HG03439 (cell line): ENCODE results near the gene ANO9.

Experiments used
- ATAC-seq: cut with Tn5 transposase; IDR thresholded peaks from one replicate; pipeline ENCODE4 v1.9.1; 2021; ENCODE audit warnings: mild to moderate bottlenecking, moderate library complexity; ENCODE audit not compliant: unreplicated experiment

Gene ANO9

DNA sequence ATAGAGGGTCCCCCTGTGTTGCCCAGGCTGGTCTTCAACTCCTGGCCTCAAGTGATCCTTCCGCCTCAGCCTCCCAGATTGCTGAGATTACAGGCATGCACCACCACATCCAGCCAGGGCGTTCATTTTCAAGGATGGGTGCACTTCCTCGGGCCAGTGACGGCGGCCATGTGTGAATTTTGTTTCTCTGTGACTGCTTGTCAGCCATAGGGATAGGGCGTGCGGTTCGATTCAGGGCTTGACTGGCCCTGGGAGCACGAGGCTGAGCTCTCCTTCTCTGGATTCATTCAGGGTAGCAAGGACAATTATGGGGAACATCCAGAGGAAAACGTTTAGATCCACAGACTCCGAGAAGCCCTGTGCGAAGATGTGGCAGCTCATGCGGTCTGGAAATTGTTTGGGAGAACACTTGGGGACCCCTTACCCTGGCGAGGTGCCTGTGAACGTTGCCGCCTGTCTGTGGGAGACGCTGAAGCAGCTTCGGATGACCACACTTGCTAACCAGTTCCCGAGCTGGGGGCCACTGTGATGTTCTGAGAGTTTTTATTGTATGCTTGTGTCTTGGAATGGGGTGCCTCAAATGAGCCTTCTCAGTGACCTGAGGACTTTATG is 11.2 kb upstream of the ANO9 start:
- ATAC-seq = no peak

DNA sequence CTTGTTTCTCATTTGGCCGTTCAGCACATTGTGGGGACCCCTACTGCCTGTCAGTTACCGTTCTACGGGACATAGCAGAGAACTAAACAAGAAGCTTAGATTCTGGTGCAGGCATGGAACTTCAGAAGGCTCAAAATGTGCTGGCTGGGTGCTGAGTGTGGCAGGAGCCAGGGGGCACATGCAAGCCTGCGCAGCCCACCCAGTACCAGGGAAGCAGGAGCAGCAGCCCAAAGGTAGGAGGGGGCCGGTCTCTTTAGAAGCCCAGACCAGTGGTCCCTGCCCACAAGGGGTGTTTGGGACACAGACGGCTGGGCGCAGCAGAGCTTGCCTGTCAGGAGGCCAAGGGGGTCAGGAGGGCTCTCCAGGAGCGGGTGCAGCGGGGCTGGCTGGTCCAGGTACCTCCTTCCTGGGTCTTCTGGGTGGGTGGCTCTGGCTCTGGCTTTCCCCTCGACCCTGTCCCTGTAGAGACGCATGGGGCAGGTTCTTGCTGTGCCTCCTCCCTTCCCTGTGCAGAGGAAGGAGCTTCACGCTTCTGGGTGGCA is 10.5 kb upstream of the ANO9 start:
- no peak for ATAC-seq

DNA sequence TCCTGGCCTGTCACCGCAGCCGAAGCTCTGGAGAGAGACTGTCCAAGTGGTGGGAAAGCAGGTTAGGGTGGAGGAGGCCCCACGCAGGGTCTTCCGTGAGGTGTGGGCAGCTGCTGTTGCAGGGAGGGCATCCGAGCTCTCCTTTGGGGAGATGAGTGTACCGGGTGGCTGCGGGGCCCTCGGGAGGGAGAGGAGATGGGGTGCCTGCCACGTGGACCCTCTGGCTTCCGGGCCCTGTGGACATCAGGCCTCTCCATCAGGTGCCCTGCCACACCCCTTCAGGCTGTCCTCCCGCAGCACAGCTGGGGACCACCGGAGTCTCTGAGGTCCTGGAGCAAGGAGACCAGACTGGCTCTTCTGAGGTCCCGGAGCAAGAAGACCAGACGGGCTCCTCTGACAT is 9.9 kb upstream of the ANO9 start:
- no peak for ATAC-seq

DNA sequence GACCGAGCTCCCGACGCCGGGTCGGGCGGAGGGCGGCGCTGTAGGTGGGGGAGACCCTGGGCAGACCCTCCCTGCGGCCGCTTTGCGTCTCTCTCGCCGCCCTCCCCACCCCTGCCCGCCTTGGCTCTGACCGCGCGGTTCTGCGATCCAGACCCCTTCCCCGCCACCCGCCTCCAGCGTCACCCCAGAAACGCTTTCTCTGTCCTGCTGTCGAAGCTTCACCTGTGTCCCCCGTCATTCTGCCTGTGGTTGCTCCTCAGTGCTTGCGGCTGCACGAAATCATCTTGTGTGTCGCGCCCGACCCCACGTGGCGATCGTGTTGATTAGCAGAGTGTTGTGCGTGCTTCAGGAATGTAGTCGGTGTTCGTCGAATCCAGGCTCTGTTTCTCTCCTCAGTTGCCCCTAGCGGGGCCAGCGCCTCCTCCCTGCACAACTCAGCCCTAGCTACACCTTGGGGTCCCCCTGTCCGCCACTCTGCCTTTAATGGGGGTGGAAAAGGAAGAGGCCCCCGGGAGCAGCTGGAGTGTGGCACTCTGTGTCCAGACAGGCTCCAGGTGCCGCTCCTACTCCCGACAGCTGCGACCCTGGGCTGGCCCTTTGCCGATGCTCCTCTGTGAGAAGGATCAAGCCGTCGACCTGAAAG is 9.1 kb upstream of the ANO9 start:
- peak; percentile 13 for ATAC-seq

DNA sequence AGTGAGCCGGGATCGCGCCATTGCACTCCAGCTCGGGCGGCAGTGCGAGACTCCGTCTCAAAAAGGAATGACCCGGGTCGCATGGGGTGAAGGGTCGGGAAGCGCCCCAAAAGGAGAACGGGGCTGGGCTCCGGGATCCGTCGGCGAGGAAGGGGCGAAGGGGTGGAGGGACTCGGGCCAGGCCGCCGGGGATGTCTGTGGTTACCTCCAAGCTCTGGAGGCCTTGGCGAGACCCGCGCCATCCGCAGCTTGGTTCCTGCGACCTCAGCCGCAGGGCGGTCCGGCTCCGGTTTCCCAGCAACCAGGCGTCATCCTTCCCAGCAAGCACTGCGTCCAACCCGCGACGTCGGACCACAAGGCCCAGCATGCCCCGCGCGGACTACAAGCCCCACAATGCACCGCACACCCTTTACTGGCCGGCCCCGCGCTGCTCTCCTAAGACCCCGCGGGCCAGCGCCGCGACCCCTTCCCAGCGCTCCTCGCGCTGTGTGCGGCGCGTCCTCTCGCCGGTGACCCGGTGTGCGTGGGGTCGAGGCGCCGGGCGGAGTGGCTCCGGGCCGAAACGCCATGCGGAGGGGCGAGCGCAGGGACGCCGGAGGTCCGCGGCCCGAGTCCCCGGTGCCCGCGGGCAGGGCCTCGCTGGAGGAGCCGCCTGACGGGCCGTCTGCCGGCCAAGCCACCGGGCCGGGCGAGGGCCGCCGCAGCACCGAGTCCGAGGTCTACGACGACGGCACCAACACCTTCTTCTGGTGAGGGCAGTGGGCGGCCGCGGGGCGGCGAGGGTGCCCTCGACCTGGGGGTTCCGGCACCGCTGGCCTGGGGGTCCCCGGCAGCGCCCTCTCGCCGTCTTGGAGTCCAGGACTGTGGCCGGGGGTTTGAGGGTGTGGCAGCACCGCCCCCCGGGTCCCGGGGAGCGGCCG is 8.3 kb upstream of the ANO9 start, which contains the start of gene PTDSS2:
PTDSS2 (plus strand) TSS at position 391 of the 920 bp plus-strand sequence; CDS start at position 568, 177 bp downstream.
- ATAC-seq = peak; percentile 82

DNA sequence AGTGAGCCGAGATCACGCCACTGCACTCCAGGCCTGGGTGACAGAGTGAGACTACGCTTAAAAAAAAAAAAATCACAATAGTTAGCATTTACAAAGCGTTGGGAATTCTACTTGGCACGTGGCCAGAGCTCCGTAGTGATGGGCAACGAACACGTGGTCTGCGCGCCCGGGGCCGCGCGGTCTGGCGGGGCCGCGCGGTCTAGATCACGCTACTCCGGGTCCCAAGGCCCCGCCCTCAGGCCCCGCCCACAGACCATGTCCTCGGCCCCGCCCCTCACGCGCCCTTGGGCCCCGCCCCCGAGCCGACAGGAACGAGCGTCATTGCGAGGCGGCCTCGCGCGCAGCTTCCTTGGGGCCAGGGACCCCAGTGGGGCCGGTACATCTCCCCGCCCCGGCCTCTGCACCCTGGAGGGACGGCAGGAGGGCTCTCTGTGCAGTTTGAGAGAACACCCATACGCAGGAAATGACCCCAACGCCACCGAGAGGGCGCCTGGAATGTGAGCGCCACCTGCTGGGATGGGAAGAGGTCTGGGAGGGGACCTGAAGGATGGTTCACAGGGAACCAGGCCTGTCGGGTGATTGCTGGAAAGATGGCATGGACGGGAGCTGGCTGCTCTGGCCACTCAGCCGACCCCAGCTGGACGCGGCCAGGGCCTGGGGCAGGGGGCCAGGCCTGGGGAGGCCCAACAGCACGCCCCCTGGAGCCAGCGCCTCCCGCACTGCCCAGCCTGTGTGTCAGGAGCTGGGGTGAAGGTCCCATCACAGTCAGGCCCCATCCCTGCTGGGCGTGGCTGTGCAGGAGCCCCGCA is 6.3 kb upstream of the ANO9 start:
- peak; percentile 42 for ATAC-seq

DNA sequence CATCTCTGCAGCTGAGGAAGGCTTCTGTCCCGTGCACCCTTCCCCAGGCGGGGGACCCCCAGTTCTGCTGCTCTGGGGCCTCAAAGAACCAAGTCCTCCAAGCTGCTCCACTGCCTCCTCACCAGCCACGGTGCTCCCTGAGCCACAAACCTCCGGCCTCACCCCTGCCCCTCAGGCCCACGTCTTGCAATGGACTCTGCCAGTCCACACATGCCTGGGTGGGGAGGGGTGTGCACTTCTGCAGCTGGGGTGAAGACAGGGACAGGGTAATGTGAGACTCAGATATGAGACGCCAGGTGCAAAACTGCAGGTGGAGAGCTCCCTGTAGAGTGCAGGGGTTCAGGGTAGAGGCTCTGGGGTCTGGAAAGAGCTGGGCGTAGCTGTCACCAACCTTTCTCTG is 5.1 kb upstream of the ANO9 start:
- ATAC-seq = no peak

DNA sequence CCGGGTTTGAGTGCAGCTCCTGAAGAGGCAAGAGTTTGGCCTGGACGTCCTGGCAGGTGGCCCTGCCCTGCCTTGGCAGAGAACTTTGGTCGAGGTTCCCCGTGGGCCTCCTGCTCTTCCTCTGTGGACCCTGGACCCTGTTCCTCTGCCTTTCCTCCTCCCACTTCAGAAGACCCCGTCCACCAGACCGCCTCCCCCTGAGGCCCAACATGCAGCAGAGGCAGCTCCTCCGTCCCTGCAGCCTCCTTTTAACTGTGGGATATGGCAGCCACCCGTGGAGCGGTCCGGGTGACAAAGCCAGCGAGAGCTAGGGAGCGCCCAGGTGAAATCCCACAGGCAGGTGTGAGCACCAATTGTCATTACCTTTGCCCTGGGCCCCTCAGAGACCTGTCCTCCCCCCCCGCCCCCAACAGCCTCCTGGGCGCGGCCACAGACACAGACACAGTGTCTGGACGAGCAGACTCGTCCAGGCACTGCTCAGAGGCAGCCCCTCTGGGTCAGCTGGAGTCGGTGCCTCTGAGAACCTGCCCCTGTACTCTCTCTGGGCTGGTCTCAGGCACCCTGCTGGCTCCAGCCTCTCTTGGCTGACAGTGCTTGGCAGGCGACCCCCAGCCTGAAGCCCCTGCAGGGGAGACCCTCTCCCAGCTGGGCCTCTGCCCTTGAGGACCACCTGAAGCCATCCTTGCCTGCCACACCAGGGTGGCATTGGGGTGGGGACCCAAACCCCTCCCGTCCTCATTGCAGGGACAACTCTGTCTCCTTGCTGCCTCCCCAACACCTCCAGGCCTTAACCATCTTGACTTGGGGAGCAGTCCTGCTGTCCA is 4.2 kb upstream of the ANO9 start:
- no peak for ATAC-seq

DNA sequence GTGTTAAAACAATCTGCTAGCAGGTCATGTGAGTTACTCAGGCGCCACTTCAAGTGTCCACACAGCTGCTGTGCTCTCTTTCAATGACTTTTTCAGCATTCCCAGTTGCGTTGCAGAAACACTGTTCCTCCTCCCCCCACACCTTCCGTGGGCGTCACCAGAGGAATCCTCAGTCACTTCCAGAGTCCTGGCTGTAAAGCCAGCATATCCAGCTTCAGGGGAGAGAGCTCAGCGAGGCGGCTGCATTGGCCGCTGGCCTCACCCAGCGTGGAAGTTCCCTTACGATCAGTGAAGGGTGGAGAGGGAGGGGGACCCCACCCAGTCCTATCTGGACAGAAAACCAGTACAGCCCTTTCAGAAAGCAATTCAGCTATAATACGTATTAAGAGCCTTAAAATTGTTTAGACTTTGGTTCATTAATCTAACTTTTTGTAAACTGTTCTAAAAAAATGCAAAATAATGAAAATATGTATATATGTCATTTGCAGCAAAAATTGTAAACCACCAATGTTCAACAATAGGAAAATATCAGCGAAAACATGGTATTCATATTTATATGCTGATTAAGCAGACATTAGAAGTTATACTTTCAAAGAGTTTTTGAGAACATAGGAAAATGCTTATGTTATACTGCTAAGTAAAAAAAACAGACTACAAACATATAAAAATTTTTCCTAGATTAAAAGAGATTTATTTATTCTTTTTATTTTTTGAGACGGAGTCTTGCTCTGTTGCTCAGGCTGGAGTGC is 2.8 kb upstream of the ANO9 start:
- no peak for ATAC-seq

DNA sequence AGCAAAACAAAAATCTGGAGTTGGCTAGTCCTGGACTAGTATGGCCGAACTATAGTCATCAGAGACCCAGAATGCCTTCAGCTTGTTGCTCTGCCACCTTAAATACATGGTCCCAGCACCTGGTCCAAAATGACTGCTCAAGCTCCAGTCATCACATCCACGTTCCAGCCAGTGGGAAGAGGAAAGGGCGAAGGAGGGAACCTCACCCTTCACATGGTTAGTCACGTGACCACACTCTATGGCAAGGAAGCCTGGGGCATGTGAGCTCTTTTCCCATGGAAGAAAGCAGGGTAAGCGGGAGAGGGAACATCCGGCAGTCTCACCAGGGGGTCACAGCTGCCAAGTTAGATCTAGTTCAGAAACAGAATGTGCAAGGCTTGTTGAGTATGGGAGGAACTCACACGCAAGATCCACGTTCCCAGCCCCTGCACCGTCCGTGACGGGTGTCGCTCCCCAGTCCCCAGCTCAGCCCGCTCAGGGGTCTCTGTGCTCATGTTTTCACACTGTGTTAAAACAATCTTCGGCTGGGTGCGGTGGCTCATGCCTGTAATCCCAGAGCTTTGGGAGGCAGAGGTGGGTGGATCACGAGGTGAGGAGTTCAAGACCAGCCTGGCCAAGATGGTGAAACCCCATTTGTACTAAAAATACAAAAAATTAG is 1.9 kb upstream of the ANO9 start:
- ATAC-seq = no peak

DNA sequence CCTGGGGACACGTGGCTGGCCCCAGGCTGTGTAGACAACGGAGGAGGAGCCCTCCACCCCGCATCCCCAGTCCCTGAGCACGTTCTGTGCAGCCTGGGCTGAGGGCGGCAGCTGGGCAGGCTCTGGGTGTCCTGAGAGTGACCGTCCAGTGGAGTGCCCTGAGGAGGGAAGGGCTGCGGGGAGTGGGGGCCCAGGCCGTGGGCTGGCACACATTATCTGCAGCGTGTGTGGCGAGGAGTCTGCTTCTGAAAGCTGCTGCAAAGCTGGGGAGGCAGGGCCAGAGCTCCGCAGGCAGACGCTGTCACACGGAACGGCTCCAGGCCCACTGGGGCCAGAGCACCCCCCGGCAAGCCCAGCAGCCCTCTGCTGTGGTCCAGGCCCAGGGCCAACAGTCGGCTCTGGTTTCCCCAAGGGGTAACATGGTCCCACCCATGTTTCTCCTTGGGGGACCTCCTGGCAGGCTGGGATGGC is 835 bp upstream of the ANO9 start:
- ATAC-seq = no peak

DNA sequence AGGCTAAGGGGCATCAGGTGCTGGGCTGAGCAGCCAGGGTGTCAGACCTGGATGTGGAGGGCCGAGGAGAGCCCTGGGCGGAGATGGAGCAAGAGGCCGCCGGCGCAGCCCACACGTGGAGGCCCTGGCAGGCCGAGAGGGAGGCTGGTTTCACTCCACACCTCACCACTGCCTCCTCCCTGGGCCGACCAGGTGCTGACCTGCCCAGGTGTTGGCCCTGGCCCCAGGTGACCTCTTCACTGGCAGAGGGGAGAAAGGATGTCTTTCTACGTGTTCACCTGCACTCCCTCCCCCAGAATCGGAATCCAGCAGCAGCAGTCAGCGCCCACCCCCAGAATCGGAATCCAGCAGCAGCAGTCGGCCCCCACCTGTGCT is 781 bp downstream of the ANO9 start:
- ATAC-seq = no peak

DNA sequence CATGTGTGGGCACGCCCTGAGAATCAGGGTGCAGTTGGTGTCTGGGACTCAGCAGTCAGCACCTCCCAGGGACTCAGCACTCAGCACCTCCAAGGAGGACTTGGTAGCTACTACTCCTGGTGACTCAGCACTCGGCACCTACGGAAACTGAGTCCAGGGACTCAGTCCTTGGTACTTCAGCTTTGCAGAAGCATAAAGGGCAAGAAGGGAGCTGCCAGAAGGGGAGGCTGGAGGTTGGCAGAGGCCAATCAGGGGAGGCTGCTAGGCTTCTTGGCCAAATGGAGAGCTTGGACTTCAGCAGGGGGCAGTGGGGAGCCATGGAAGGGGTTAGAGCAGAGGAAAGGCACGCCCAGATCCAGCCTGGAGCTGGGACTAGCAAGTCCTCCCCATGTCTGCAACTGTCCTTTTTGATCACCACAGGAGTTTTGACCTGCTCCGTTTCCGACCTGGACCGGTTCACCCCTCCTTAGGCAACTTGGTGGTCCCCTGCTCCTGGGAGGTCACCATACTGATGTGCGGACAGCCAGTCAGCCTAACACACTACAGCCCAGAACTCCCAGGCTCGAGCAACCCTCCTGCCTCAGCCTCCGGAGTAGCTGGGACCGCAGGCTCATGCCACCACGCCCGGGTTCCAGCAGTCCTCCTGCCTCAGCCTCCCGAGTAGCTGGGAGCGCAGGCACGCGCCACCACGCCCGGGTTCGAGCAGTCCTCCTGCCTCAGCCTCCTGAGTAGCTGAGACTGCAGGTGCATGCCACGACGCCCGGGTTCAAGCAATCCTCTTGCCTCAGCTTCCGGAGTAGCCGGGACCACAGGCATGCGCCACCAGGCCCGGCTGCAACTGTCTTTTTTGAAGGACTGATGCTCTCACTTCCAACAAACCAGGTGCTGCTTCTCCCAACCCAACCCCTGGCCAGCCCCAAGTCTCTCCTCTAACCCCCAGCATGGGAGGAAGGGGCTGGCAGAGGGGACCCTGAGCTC is 1.5 kb downstream of the ANO9 start:
- no peak for ATAC-seq

DNA sequence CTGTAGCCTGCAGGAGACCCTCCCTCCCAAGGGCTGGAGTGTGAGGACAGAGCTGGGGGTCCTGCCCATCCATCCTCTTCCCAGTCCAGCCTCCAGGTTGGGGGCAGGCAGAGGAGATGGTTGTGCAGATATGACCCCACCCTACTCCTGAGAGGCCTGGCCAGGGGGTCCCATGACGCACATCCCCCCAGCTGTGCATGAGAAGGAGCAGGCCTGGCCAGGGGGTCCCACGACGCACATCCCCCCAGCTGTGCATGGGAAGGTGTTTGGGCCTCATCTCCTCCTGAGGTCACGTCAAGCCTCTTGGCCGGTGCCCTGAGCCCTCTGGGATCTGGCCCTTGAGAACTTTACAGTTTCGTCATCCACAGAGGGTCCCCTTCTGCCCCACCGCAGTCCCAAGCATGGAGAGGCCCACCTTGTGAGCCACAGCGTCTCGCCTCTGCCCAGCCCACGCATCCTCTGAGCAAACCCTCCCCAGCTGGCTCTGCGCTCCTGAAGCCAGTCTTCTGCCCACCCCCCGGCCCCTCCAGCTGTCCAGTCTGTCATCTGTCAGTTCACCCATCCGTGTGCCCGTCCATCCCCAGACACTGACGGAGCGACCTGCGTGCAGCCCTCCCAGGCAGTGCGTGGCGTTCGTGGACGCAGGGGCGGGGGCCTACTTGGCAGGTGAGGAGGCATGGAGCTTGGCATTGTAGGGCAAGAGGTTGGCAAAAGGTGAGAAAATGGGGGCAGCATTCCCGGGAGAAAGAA is 2.3 kb downstream of the ANO9 start:
- no peak for ATAC-seq

DNA sequence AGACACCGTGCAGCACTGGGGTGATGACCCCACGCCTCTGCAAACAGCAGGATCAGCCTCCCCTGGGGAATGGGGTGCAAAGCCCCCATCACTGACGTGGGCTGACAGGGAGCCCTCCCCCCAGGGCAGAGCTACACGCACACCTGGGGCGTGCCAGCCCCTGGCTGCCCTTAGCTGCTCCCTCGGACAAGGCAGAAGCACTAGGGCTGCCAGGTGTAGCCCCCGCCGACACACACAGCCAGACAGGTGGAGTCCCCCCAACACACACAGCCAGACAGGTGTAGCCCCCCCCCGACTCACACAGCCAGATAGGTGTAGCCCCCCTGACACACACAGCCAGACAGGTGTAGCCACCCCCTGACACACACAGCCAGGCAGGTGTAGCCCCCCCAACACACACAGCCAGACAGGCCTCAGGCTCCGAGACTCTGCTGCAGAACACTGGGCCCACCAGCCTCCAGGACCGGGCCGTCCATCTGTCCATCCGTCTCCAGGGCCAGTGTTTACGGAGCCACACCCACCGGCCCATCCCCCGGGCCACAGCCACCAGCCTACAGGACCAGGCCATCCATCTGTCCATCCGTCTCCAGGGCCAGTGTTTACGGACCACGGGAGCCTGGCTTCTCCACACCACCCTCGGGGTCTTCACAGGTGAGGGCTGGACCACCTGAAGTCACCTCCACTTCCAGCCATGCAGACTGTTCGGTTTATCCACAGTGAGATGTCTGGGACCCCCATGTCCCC is 3.5 kb downstream of the ANO9 start:
- ATAC-seq = no peak
